Measurements from ENCODE around the gene TRABD2B.

GRCh38 chr1:47785561-47786271, 211.5 kb downstream of the TRABD2B start:
- peak in 3 of 7 experiments; percentile 10 to 33 (median 13) for TF ChIP-seq CTCF (IDR thresholded peaks at IDR 0.05)
- no peak for TF ChIP-seq POLR2A (IDR thresholded peaks at IDR 0.05)

Data from body of pancreas (tissue), 4 donors.